ENCODE results near the gene RICTOR. TPM values are rescaled to one million over a fixed set of nuclear protein-coding genes. Genes with fewer than 3 reads are reported as not detected.

Gene RICTOR
- total and polyA plus RNA-seq, 2 donors (not counting 3 experiments of a cell fraction or from before 2014, with no cell fraction given) = 9.2 to 38.0 TPM

DNA sequence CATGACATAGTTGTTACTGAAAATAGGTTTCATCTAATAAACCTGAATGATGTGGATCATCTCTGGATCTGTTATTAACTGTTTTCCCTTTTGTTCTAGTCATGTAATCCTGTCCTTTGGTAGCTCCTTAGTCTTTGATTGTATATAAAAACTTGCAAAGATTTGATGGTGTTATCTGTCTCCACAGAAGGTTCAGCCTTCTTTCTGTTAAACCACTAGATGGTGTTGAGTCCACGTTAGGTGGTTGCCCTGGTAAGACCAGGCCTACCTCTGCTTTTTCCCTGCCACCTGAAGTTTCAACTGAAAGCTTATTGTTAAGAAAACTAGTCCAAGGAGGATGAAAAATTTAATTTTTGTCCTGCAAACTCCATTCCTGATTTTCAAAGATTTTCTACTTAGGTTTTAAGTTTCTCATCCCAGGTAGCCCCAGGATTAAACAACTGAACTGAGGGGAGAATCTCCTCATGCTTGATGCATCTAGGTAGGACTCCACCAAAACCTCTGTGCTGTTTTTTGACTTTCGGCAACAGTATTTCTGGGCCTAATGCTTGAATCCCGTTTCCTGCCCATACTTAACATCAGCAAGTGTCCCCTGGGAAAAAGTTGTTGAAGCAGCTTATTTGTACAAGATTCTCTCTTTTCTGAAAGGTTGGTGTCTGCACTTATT, 68.5 kb downstream of the RICTOR start:
- Histone ChIP-seq H3K36me3 (ENCODE audit: control insufficient read depth in 2 of 2, extremely low read depth in 1 of 2, insufficient read depth in 2 of 2, low read length in 2 of 2) (no peaks in the 10 kb centered on the region), H3K9me3 (replicated peaks; ENCODE audit: control insufficient read depth, insufficient read depth, low read length) (no peaks in the 10 kb centered on the region), H3K4me1 (ENCODE audit: control insufficient read depth, extremely low read depth, insufficient read depth, low read length) (no peaks in the 10 kb centered on the region), H4K20me1 (replicated peaks; ENCODE audit: control insufficient read depth, extremely low read depth, insufficient read depth, low read length) (no peaks in the 10 kb centered on the region), H3K27me3 (ENCODE audit: control insufficient read depth in 2 of 2, insufficient read depth in 2 of 2, low read length in 2 of 2) (no peaks in the 10 kb centered on the region), H2AFZ (ENCODE audit: low read depth, low read length) (no peak overlapping the region), H3K79me2 (ENCODE audit: control insufficient read depth, insufficient read depth, low read length) (peaks cover 8% of the 10 kb centered on the region), H3K27ac (ENCODE audit: insufficient read depth, low read depth, low read length) (no peak overlapping the region), H3K9ac (replicated peaks; ENCODE audit: extremely low read depth, insufficient read depth, low read length) (no peak overlapping the region), H3K4me2 (ENCODE audit: insufficient read depth, low read length) (no peak overlapping the region), H3K9me1 (replicated peaks; ENCODE audit: control insufficient read depth, extremely low read depth, insufficient read depth, low read length) (no peaks in the 10 kb centered on the region), H3K4me3 (replicated peaks in 1 of 3; ENCODE audit: insufficient read depth in 1 of 3, low read depth in 1 of 3, low read length in 3 of 3) (no peak overlapping the region)
- DNase-seq (ENCODE audit: low read depth, low spot score) (peak; percentile 12), FAIRE-seq (peak; percentile 8)
- no TSS peak for BruUV-seq (replicated peaks)
- dilution Hi-C loops (cut with MboI; ENCODE audit: extremely low pct_ligation_motif_present, low sequenced_read_pairs) = no loop called here
- no peak for TF ChIP-seq MYC (IDR thresholded peaks at IDR 0.05; ENCODE audit: low read depth, low read length)
- CTCF ChIA-PET = interaction anchor here (0.6 to 2.4 kb wide), 8 partner anchors 9 to 561 kb away, joined by 3 to 12 read pairs (median 4); no protein-coding TSS in a partner anchor
- intact Hi-C loops (cut with micrococcal nuclease) = no loop called here
- POLR2A ChIA-PET = no interaction called here

DNA sequence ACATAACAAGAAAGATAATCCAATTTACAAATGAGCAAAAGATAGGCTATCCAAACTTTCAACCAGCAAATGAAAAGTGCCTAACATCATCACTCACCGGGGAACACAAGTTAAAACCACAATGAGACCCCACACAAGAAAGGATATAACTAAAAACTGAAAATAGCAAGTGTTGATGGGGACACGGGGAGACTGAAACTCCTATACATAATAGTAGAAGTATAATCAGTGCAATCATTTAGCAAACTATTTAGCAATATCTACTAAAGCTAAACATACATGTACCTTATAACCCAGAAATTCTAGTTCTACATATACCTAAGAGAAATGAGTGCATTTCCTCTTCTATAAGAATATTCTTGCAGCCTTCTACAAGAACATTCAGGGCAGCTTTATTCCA, 72.5 kb downstream of the RICTOR start:
- dilution Hi-C loops (cut with MboI; ENCODE audit: extremely low pct_ligation_motif_present, low sequenced_read_pairs) (no loop called here), intact Hi-C loops (cut with micrococcal nuclease) (no loop called here)
- no peak for DNase-seq (ENCODE audit: low read depth, low spot score)
- Histone ChIP-seq H3K4me1 (ENCODE audit: control insufficient read depth, extremely low read depth, insufficient read depth, low read length) (no peaks in the 10 kb centered on the region), H3K79me2 (ENCODE audit: control insufficient read depth, insufficient read depth, low read length) (peaks cover 8% of the 10 kb centered on the region), H3K27me3 (ENCODE audit: control insufficient read depth in 2 of 2, insufficient read depth in 2 of 2, low read length in 2 of 2) (no peaks in the 10 kb centered on the region), H3K4me2 (ENCODE audit: insufficient read depth, low read length) (no peak overlapping the region), H3K36me3 (ENCODE audit: control insufficient read depth in 2 of 2, extremely low read depth in 1 of 2, insufficient read depth in 2 of 2, low read length in 2 of 2) (no peaks in the 10 kb centered on the region), H3K4me3 (replicated peaks in 1 of 3; ENCODE audit: insufficient read depth in 1 of 3, low read depth in 1 of 3, low read length in 3 of 3) (no peak overlapping the region), H3K27ac (ENCODE audit: insufficient read depth, low read depth, low read length) (no peak overlapping the region), H3K9me3 (replicated peaks; ENCODE audit: control insufficient read depth, insufficient read depth, low read length) (no peaks in the 10 kb centered on the region), H2AFZ (ENCODE audit: low read depth, low read length) (no peak overlapping the region), H3K9ac (replicated peaks; ENCODE audit: extremely low read depth, insufficient read depth, low read length) (no peak overlapping the region), H3K9me1 (replicated peaks; ENCODE audit: control insufficient read depth, extremely low read depth, insufficient read depth, low read length) (no peaks in the 10 kb centered on the region), H4K20me1 (replicated peaks; ENCODE audit: control insufficient read depth, extremely low read depth, insufficient read depth, low read length) (no peaks in the 10 kb centered on the region)
- BruUV-seq (replicated peaks) = no TSS peak
- POLR2A ChIA-PET = no interaction called here
- CTCF ChIA-PET = interaction anchor here (0.6 kb wide), 1 partner anchor 9 kb away, joined by 3 read pairs; no protein-coding TSS in a partner anchor
- no peak for FAIRE-seq
- TF ChIP-seq MYC (IDR thresholded peaks at IDR 0.05; ENCODE audit: low read depth, low read length) (no peak), POLR2AphosphoS5 (IDR thresholded peaks at IDR 0.05; ENCODE audit: insufficient read depth, low read depth, low read length) (no peak), POLR2A (IDR thresholded peaks at IDR 0.05; ENCODE audit: low read depth, low read length) (no peak), FOS (IDR thresholded peaks at IDR 0.05; ENCODE audit: borderline replicate concordance, insufficient read depth, low read length) (no peak), EZH2 (IDR thresholded peaks at IDR 0.05; ENCODE audit: borderline replicate concordance, low read depth, low read length, severe bottlenecking) (no peak), GATA2 (IDR thresholded peaks at IDR 0.05; ENCODE audit: insufficient read depth, insufficient read length, low read depth, low read length) (no peak), JUN (IDR thresholded peaks at IDR 0.05; ENCODE audit: borderline replicate concordance, insufficient read depth, insufficient read length, low read depth) (no peak)
- TF ChIP-seq, protein P1, sequence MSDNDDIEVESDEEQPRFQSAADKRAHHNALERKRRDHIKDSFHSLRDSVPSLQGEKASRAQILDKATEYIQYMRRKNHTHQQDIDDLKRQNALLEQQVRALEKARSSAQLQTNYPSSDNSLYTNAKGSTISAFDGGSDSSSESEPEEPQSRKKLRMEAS (IDR thresholded peaks at IDR 0.05; ENCODE audit: insufficient read depth, insufficient read length) = no peak
- TF ChIP-seq, protein P2, sequence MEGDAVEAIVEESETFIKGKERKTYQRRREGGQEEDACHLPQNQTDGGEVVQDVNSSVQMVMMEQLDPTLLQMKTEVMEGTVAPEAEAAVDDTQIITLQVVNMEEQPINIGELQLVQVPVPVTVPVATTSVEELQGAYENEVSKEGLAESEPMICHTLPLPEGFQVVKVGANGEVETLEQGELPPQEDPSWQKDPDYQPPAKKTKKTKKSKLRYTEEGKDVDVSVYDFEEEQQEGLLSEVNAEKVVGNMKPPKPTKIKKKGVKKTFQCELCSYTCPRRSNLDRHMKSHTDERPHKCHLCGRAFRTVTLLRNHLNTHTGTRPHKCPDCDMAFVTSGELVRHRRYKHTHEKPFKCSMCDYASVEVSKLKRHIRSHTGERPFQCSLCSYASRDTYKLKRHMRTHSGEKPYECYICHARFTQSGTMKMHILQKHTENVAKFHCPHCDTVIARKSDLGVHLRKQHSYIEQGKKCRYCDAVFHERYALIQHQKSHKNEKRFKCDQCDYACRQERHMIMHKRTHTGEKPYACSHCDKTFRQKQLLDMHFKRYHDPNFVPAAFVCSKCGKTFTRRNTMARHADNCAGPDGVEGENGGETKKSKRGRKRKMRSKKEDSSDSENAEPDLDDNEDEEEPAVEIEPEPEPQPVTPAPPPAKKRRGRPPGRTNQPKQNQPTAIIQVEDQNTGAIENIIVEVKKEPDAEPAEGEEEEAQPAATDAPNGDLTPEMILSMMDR (IDR thresholded peaks at IDR 0.05; ENCODE audit: extremely low read depth in 1 of 2, insufficient read depth in 1 of 2, low read depth in 1 of 2, low read length in 2 of 2) = no peak
